Parathyroid adenoma (tissue), 2 donors: ENCODE measurements around the gene TRPC3.

Source experiments
- H2AFZ ChIP-seq: fragments of 300-600 bp; sonication (generic); one replicate; pipeline ENCODE4 v1.7.0; 2017; ENCODE audit warnings: antibody characterized with exemption, mild to moderate bottlenecking
- H3K27ac ChIP-seq: fragments of 300-600 bp; sonication (generic); one replicate; pipeline ENCODE4 v1.7.0; 2017
- H3K27me3 ChIP-seq: fragments of 300-600 bp; sonication (generic); one replicate; pipeline ENCODE4 v1.7.0; 2017; ENCODE audit warnings: low read length; ENCODE audit not compliant: control insufficient read depth, insufficient read depth
- H3K36me3 ChIP-seq: fragments of 300-600 bp; sonication (generic); one replicate; pipeline ENCODE4 v1.7.0; 2017; ENCODE audit warnings: low read length; ENCODE audit not compliant: control insufficient read depth, insufficient read depth
- H3K4me1 ChIP-seq: fragments of 300-600 bp; sonication (generic); one replicate; pipeline ENCODE4 v1.7.0; 2017; ENCODE audit warnings: control low read depth
- H3K4me2 ChIP-seq: fragments of 300-600 bp; sonication (generic); one replicate; pipeline ENCODE4 v1.7.0; 2017; ENCODE audit warnings: low read length
- H3K4me3 ChIP-seq: fragments of 300-600 bp; sonication (generic); one replicate; pipeline ENCODE4 v1.7.0; 2017; ENCODE audit warnings: low read depth, low read length
- H3K79me2 ChIP-seq: fragments of 300-600 bp; sonication (generic); one replicate; pipeline ENCODE4 v1.7.0; 2017; ENCODE audit warnings: control low read depth
- H3K9ac ChIP-seq: fragments of 300-600 bp; sonication (generic); one replicate; pipeline ENCODE4 v1.7.0; 2017; ENCODE audit warnings: mild to moderate bottlenecking
- H3K9me3 ChIP-seq: fragments of 300-600 bp; sonication (generic); one replicate; pipeline ENCODE4 v1.7.0; 2017; ENCODE audit warnings: low read length; ENCODE audit not compliant: control insufficient read depth
- TF ChIP-seq, protein P1 (sequence below): fragments of 300-600 bp; sonication (generic); IDR thresholded peaks from one replicate; pipeline ENCODE4 v1.7.0; 2017; ENCODE audit warnings: antibody characterized with exemption, mild to moderate bottlenecking
- donor health status: primary hyperparathyroidism.

The TRPC3 gene

DNA sequence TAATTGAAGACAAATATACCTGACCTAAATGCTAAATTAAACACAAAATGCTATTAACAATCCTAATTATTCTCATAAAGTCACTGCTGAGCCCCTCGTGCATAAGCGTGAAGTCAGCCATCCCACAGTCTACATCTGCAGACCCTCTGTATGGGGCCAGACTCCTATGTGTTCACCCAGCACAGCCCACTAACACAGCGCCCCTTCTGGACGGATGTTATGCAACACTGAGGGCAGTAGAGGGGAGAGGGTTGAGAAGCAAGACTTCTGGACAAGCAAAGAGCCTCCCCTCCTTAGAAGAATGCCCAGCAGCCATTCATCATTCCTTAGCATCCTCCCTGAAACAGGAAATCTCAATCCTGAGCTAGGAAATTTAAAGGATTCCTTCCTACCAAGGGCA lies 7.9 kb downstream of the TRPC3 start:
- TF ChIP-seq, protein P1, sequence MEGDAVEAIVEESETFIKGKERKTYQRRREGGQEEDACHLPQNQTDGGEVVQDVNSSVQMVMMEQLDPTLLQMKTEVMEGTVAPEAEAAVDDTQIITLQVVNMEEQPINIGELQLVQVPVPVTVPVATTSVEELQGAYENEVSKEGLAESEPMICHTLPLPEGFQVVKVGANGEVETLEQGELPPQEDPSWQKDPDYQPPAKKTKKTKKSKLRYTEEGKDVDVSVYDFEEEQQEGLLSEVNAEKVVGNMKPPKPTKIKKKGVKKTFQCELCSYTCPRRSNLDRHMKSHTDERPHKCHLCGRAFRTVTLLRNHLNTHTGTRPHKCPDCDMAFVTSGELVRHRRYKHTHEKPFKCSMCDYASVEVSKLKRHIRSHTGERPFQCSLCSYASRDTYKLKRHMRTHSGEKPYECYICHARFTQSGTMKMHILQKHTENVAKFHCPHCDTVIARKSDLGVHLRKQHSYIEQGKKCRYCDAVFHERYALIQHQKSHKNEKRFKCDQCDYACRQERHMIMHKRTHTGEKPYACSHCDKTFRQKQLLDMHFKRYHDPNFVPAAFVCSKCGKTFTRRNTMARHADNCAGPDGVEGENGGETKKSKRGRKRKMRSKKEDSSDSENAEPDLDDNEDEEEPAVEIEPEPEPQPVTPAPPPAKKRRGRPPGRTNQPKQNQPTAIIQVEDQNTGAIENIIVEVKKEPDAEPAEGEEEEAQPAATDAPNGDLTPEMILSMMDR, result no peak
- H3K27me3 ChIP-seq, result no peaks in the 10 kb centered on the region
- H3K4me3 ChIP-seq, result no peak overlapping the region
- H3K9ac ChIP-seq, result no peak overlapping the region
- no peaks in the 10 kb centered on the region for H3K79me2 ChIP-seq
- no peak overlapping the region for H3K27ac ChIP-seq
- no peaks in the 10 kb centered on the region for H3K4me1 ChIP-seq
- no peaks in the 10 kb centered on the region for H3K9me3 ChIP-seq
- no peak overlapping the region for H2AFZ ChIP-seq
- H3K36me3 ChIP-seq, result no peaks in the 10 kb centered on the region
- no peak overlapping the region for H3K4me2 ChIP-seq

DNA sequence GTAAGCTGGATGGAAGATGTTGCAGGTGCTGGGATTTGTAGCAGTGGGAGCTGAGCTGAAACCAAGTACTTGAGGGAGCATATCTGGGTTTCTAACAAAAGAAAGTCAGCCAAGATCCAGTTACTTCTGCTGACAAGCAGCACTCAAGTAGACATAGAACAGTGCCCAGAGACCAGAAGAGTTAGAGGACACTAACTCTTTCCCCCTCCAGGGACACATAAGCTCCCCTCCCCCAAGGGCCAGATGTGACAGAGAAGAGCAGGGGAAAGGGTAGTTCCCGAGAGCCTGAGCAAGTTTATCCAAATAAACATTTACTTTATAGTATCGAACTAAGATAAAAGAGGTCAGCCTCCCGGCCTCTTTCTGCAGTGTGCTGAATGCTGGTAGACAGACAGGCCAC lies 12.2 kb downstream of the TRPC3 start:
- TF ChIP-seq, protein P1, result no peak
- Histone ChIP-seq H3K36me3 (no peaks in the 10 kb centered on the region), H3K9me3 (no peaks in the 10 kb centered on the region), H3K4me1 (no peaks in the 10 kb centered on the region), H3K27ac (no peak overlapping the region), H3K79me2 (no peaks in the 10 kb centered on the region), H3K27me3 (no peaks in the 10 kb centered on the region), H3K4me3 (no peak overlapping the region), H2AFZ (no peak overlapping the region), H3K4me2 (no peak overlapping the region), H3K9ac (no peak overlapping the region)

DNA sequence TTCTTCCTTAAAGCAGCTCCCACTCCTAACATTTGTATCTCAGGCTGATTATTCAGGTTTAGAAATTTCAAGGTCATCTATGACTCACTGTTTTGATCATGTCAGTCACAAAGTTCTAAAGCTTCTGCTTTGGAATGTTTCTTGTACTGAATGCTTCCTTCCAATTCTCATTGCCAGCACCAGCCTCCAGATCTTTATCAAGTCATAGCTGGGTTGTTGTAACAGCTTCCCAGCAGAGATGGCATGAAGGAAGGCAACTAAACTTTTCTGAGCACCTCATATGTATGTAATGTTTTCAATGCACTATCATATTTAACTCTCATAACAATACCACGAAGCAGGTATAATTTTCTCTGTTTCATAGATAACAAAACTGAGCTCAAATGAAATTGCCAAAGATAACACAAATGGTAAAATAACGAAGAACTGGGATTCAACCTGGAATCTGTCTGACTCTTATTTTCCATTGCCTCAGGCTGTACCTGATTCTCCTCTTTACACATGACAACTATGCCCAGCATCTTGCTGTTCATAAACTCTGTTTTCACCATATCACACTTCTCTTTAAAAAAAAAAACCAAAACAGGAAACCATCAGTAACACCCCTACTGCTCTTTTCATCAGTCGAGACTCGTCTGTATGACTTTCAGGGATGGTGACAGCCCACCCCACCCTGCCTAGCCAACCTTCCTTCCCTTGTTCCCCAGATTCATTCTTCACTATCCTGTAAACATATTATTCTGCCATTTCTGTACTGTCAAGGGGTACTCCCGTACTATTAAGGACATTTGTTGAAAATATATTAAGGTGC lies 13.4 kb downstream of the TRPC3 start:
- no peaks in the 10 kb centered on the region for H3K36me3 ChIP-seq
- TF ChIP-seq, protein P1, result no peak
- no peak overlapping the region for H2AFZ ChIP-seq
- H3K9me3 ChIP-seq, result no peaks in the 10 kb centered on the region
- H3K4me2 ChIP-seq, result no peak overlapping the region
- no peaks in the 10 kb centered on the region for H3K79me2 ChIP-seq
- no peak overlapping the region for H3K9ac ChIP-seq
- no peaks in the 10 kb centered on the region for H3K4me1 ChIP-seq
- no peak overlapping the region for H3K4me3 ChIP-seq
- H3K27ac ChIP-seq, result no peak overlapping the region
- H3K27me3 ChIP-seq, result no peaks in the 10 kb centered on the region

DNA sequence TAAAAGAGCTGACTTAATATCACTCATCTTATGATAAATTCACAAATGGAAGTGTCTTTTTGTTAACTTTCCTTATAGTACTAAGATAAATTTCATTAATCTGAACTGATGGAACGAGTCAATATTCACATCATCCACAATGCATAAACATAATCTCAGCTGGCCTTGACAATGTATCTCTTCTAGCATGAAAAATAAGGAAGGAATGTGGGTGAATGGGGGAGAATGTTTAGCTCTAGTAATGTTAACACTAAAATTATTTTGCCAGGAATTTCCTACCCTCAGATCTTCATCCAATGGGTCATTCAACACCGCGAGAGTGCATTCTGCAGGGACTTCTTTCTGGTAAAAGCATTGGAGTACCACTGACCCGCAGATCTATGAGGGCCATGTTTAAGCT lies 15.8 kb downstream of the TRPC3 start:
- TF ChIP-seq, protein P1, result no peak
- Histone ChIP-seq H3K9ac (no peak overlapping the region), H3K4me2 (no peak overlapping the region), H3K36me3 (no peaks in the 10 kb centered on the region), H3K4me3 (no peak overlapping the region), H3K79me2 (no peaks in the 10 kb centered on the region), H3K27ac (no peak overlapping the region), H2AFZ (no peak overlapping the region), H3K27me3 (no peaks in the 10 kb centered on the region), H3K4me1 (no peaks in the 10 kb centered on the region), H3K9me3 (no peaks in the 10 kb centered on the region)

DNA sequence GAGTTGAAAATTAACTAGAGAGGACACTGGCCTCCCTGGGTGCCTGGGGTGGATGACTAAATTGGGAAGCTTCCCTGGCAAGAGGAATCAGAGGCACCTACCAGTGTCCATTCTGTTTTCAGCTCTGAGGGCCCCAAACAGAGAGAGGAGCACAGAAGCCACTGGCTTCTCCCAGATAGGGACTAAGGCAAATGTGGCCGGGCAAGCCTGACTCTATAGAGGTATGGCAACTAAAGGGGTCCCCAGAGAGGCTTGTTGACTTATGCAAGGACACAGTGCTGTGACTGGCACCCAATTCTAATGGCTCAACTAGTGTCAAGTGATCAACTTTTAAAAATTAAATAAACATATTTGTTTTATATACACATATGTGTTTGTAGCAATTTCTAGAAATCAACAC lies 17.2 kb downstream of the TRPC3 start:
- H3K4me1 ChIP-seq, result no peaks in the 10 kb centered on the region
- no peaks in the 10 kb centered on the region for H3K27me3 ChIP-seq
- no peak overlapping the region for H3K27ac ChIP-seq
- H3K4me3 ChIP-seq, result no peak overlapping the region
- H3K36me3 ChIP-seq, result no peaks in the 10 kb centered on the region
- H3K4me2 ChIP-seq, result no peak overlapping the region
- no peak overlapping the region for H2AFZ ChIP-seq
- TF ChIP-seq, protein P1, result no peak
- H3K9ac ChIP-seq, result no peak overlapping the region
- H3K9me3 ChIP-seq, result no peaks in the 10 kb centered on the region
- H3K79me2 ChIP-seq, result no peaks in the 10 kb centered on the region
